ENCODE data around the gene HEMGN. TPM values are rescaled to one million over a fixed set of nuclear protein-coding genes. Genes with fewer than 3 reads are reported as not detected.

HEMGN gene
- total and polyA plus RNA-seq, 2 of the 4 experiments (the other 2 are of a cell fraction): not detected

DNA sequence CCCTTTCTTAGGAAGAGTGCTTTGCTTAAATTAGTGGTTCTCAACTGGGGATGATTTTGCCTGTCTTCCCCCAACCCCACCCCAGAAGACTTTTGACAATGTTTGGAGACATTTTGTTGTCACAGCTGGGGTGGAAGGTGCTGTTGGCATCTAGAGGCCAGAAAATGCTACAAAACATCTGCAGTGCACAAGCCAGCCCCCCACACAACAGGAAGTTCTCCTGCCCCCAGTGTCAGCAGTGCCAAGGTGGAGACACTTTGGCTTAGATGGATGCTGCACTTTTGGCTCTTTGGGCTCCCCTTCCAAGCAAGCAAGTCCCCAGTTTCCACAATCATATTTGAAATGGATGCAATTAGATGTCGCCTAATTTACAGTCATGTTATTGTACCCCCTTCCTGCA lies 2.7 kb downstream of the HEMGN start:
- H3K79me1 ChIP-seq (ENCODE audit: low read depth in 1 of 2, low read length in 2 of 2): no peaks in the 10 kb centered on the region
- no peak overlapping the region for H2AK5ac ChIP-seq (ENCODE audit: low read depth, low read length)
- peaks cover 63% of the 10 kb centered on the region for H3K27me3 ChIP-seq (ENCODE audit: control insufficient read depth, insufficient read depth, low read length)
- H3K4me3 ChIP-seq (ENCODE audit: insufficient read depth, low read depth, low read length): no peak overlapping the region
- ATAC-seq (ENCODE audit: low read depth): no peak
- no peak overlapping the region for H3K27ac ChIP-seq (ENCODE audit: insufficient read depth, low read length)
- no peak overlapping the region for H2AFZ ChIP-seq (replicated peaks; ENCODE audit: low read length, poor library complexity)
- no CpG with 5 or more reads among the region's 1 CpG for WGBS, 2 experiments (ENCODE audit: extremely low coverage in 2 of 2, insufficient read length in 1 of 2)
- H3K9me3 ChIP-seq (ENCODE audit: control insufficient read depth, insufficient read depth, low read length): no peaks in the 10 kb centered on the region
- no TSS peak for BruUV-seq (replicated peaks)
- H4K5ac ChIP-seq (ENCODE audit: low read depth, low read length): no peak overlapping the region
- H4K8ac ChIP-seq (ENCODE audit: low read depth in 2 of 2, low read length in 2 of 2): no peak overlapping the region
- ChIA-PET CTCF (no interaction called here), POLR2A (ENCODE audit: unreplicated experiment) (no interaction called here)
- no peak overlapping the region for H2BK5ac ChIP-seq (ENCODE audit: low read depth, low read length, poor library complexity, severe bottlenecking)
- H3K14ac ChIP-seq (replicated peaks; ENCODE audit: low read depth, low read length): no peak overlapping the region
- H3K36me3 ChIP-seq (ENCODE audit: control insufficient read depth, insufficient read depth, low read length): no peaks in the 10 kb centered on the region
- no peaks in the 10 kb centered on the region for H3K4me1 ChIP-seq (ENCODE audit: control insufficient read depth, insufficient read depth, low read length)
- H2BK20ac ChIP-seq (ENCODE audit: low read depth, low read length): no peak overlapping the region
- H4K20me1 ChIP-seq (ENCODE audit: insufficient read depth, low read length): no peaks in the 10 kb centered on the region
- H3K9ac ChIP-seq (ENCODE audit: low read depth, low read length): no peak overlapping the region
- H3K4ac ChIP-seq (ENCODE audit: low read depth, low read length): no peak overlapping the region
- H2BK15ac ChIP-seq (ENCODE audit: low read depth, low read length): no peak overlapping the region
- TF ChIP-seq CHD1 (IDR thresholded peaks at IDR 0.05; ENCODE audit: low read depth, low read length): no peak
- TF ChIP-seq CTCF (conservative IDR thresholded peaks at IDR 0.05; ENCODE audit: low read depth, low read length): no peak
- no peak for TF ChIP-seq SMC3 (IDR thresholded peaks at IDR 0.05; ENCODE audit: low read depth, low read length)
- no peak for TF ChIP-seq BHLHE40 (IDR thresholded peaks at IDR 0.05; ENCODE audit: low read depth, low read length)
- TF ChIP-seq NFE2L2 (IDR thresholded peaks at IDR 0.05; ENCODE audit: low read depth, low read length): no peak
- TF ChIP-seq, protein P1, sequence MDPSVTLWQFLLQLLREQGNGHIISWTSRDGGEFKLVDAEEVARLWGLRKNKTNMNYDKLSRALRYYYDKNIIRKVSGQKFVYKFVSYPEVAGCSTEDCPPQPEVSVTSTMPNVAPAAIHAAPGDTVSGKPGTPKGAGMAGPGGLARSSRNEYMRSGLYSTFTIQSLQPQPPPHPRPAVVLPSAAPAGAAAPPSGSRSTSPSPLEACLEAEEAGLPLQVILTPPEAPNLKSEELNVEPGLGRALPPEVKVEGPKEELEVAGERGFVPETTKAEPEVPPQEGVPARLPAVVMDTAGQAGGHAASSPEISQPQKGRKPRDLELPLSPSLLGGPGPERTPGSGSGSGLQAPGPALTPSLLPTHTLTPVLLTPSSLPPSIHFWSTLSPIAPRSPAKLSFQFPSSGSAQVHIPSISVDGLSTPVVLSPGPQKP (IDR thresholded peaks at IDR 0.05; ENCODE audit: borderline replicate concordance, low read depth, low read length): no peak
- no peak for TF ChIP-seq RCOR1 (IDR thresholded peaks at IDR 0.05; ENCODE audit: insufficient replicate concordance, low read length)
- TF ChIP-seq CEBPB (IDR thresholded peaks at IDR 0.05; ENCODE audit: low read depth, low read length): no peak
- TF ChIP-seq MAZ (IDR thresholded peaks at IDR 0.05; ENCODE audit: borderline replicate concordance, low read depth, low read length): no peak
- TF ChIP-seq RAD21 (IDR thresholded peaks at IDR 0.05; ENCODE audit: low read length): no peak
- no peak for TF ChIP-seq FOS (IDR thresholded peaks at IDR 0.05; ENCODE audit: low read depth, low read length)
- no peak for TF ChIP-seq POLR2A (IDR thresholded peaks at IDR 0.05; ENCODE audit: low read depth, low read length)
- no peak for TF ChIP-seq MXI1 (IDR thresholded peaks at IDR 0.05; ENCODE audit: borderline replicate concordance, low read depth, low read length)
- TF ChIP-seq, protein P2, sequence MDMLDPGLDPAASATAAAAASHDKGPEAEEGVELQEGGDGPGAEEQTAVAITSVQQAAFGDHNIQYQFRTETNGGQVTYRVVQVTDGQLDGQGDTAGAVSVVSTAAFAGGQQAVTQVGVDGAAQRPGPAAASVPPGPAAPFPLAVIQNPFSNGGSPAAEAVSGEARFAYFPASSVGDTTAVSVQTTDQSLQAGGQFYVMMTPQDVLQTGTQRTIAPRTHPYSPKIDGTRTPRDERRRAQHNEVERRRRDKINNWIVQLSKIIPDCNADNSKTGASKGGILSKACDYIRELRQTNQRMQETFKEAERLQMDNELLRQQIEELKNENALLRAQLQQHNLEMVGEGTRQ (IDR thresholded peaks at IDR 0.05; ENCODE audit: low read depth, low read length): no peak
- no peak for DNase-seq
- no peak overlapping the region for H2BK120ac ChIP-seq (ENCODE audit: low read depth, low read length)
- no peak overlapping the region for H4K91ac ChIP-seq (ENCODE audit: insufficient read depth, low read depth, low read length)
- no peaks in the 10 kb centered on the region for H3K9me1 ChIP-seq (ENCODE audit: insufficient read depth, low read length)
- no peak overlapping the region for H3K4me2 ChIP-seq (ENCODE audit: low read depth, low read length)
- no peak overlapping the region for H3K56ac ChIP-seq (ENCODE audit: extremely low read depth, insufficient read depth, low read length)
- H3K23ac ChIP-seq (ENCODE audit: low read depth, low read length): no peak overlapping the region
- intact Hi-C loops (cut with micrococcal nuclease) (loop anchor here (5.0 kb wide), 1 partner anchor 37 kb away; no protein-coding TSS in a partner anchor), in situ Hi-C loops (cut with MboI; ENCODE audit: low sequenced_read_pairs) (no loop called here), dilution Hi-C loops (cut with HindIII; ENCODE audit: low sequenced_read_pairs, unreplicated experiment) (no loop called here)
- no peak overlapping the region for H3K18ac ChIP-seq (ENCODE audit: low read depth, low read length)
- no peak overlapping the region for H2AK9ac ChIP-seq (replicated peaks; ENCODE audit: low read depth, low read length, poor library complexity)
